B cell (primary cell): ENCODE measurements around the gene NTM. TPM values are rescaled to one million over a fixed set of nuclear protein-coding genes. Genes with fewer than 3 reads are reported as not detected.

Experiments used
- ATAC-seq: fragments of 200-7000 bp; cut with Tn5 transposase; one replicate; pipeline ENCODE4 v1.10.0; 2021; ENCODE audit warnings: low read depth, mild to moderate bottlenecking, moderate number of reproducible peaks, moderate library complexity
- CTCF ChIA-PET: fragments of 350-600 bp; sonication (Branson Sonifier 250); formaldehyde crosslinking; loops from one replicate; lab custom pipeline; 2021; ENCODE audit warnings: antibody characterized with exemption, inconsistent platforms; lab: Charles Lee
- POLR2A ChIA-PET: fragments of 350-600 bp; sonication (Branson Sonifier 250); formaldehyde crosslinking; loops from one replicate; lab custom pipeline; 2021; ENCODE audit warnings: antibody characterized with exemption; lab: Charles Lee
- DNase-seq: peaks from one replicate; pipeline ENCODE4 v3.0.0; 2013
- H2AFZ ChIP-seq: 2 replicates; pipeline ENCODE4 v1.6.1; 2012; ENCODE audit warnings: mild to moderate bottlenecking, low read depth, low read length; ENCODE audit not compliant: insufficient read depth, poor library complexity, severe bottlenecking
- H3K27ac ChIP-seq, 2 donors: 1 replicate in 1 of 2; 2 replicates in 1 of 2; pipeline ENCODE4 v1.5.1; 2012 to 2013; ENCODE audit warnings: low read length in 2 of 2, mild to moderate bottlenecking in 2 of 2, moderate library complexity in 1 of 2
- H3K27me3 ChIP-seq, 4 experiments: fragments of 200-600 bp in 1 of 4; sonication (generic) in 1 of 4; replicated peaks in 1 of 4; 1 replicate in 2 of 4; 2 replicates in 2 of 4; pipeline versions ENCODE4 v1.6.1 to v1.7.0; 2013 to 2016; ENCODE audit warnings: low read length in 3 of 4, mild to moderate bottlenecking in 2 of 4, mixed read lengths in 1 of 4, moderate library complexity in 1 of 4; ENCODE audit not compliant: insufficient read depth in 4 of 4, control insufficient read depth in 3 of 4; ENCODE audit errors: control extremely low read depth in 1 of 4
- H3K36me3 ChIP-seq, 2 experiments: replicated peaks in 1 of 2; 1 replicate in 1 of 2; 2 replicates in 1 of 2; pipeline versions ENCODE4 v1.6.1 to v1.7.1; 2013; ENCODE audit warnings: low read length in 1 of 2; ENCODE audit not compliant: insufficient read depth in 2 of 2, control insufficient read depth in 1 of 2; ENCODE audit errors: control extremely low read depth in 1 of 2, extremely low read depth in 1 of 2
- H3K4me1 ChIP-seq, 2 donors: fragments of 200-600 bp in 1 of 2; sonication (generic) in 1 of 2; 1 replicate in 1 of 2; 2 replicates in 1 of 2; pipeline versions ENCODE4 v1.5.1 to v1.6.1; 2013 to 2017; ENCODE audit warnings: low read length in 2 of 2; ENCODE audit not compliant: control insufficient read depth in 2 of 2, insufficient read depth in 2 of 2
- H3K4me2 ChIP-seq: replicated peaks from 2 replicates; pipeline ENCODE3; 2012; ENCODE audit warnings: mild to moderate bottlenecking, low read depth, low read length; ENCODE audit not compliant: poor library complexity, severe bottlenecking
- H3K4me3 ChIP-seq, 5 experiments: fragments of 200-600 bp in 1 of 5; sonication (generic) in 1 of 5; 1 replicate in 3 of 5; 2 replicates in 2 of 5; pipeline versions ENCODE4 v1.5.1 to v1.7.0; 2011 to 2016; ENCODE audit warnings: low read length in 4 of 5, mild to moderate bottlenecking in 4 of 5, low read depth in 2 of 5, control low read depth in 1 of 5, moderate library complexity in 1 of 5; ENCODE audit not compliant: insufficient read depth in 1 of 5; ENCODE audit errors: control extremely low read depth in 1 of 5, extremely low read depth in 1 of 5
- H3K79me2 ChIP-seq: fragments of 200-600 bp; sonication (generic); one replicate; pipeline ENCODE4 v1.6.0; 2016; ENCODE audit warnings: low read length; ENCODE audit not compliant: control insufficient read depth, insufficient read depth
- H3K9ac ChIP-seq: fragments of 200-600 bp; sonication (generic); 2 replicates; pipeline ENCODE4 v1.6.1; 2017; ENCODE audit warnings: mild to moderate bottlenecking, low read length, moderate library complexity
- H3K9me3 ChIP-seq, 3 donors: one replicate each; pipeline versions ENCODE4 v1.6.1 to v1.7.1; 2013; ENCODE audit warnings: low read length in 2 of 3; ENCODE audit not compliant: control insufficient read depth in 2 of 3, insufficient read depth in 1 of 3; ENCODE audit errors: control extremely low read depth in 1 of 3
- H4K20me1 ChIP-seq: 2 replicates; pipeline ENCODE4 v1.6.0; 2012; ENCODE audit warnings: mild to moderate bottlenecking, low read length; ENCODE audit not compliant: insufficient read depth, control insufficient read depth, poor library complexity, severe bottlenecking
- H3K27ac Mint-ChIP-seq: one replicate; pipeline ENCODE4 v1.8.0; 2021; ENCODE audit warnings: mixed read lengths
- H3K27me3 Mint-ChIP-seq: one replicate; pipeline ENCODE4 v1.8.0; 2021; ENCODE audit warnings: mixed read lengths
- H3K4me1 Mint-ChIP-seq: one replicate; pipeline ENCODE4 v1.8.0; 2021; ENCODE audit warnings: mixed read lengths
- H3K4me3 Mint-ChIP-seq: one replicate; pipeline ENCODE4 v1.8.0; 2021; ENCODE audit warnings: mixed read lengths
- H3K9me3 Mint-ChIP-seq: one replicate; pipeline ENCODE4 v1.8.0; 2022; ENCODE audit warnings: mixed read lengths; ENCODE audit not compliant: insufficient read depth
- EZH2 ChIP-seq: IDR thresholded peaks from 2 replicates; pipeline ENCODE4 v1.6.1; 2012; ENCODE audit warnings: borderline replicate concordance, low read depth, mild to moderate bottlenecking, moderate library complexity, low read length; ENCODE audit not compliant: insufficient read depth, poor library complexity, severe bottlenecking
- WGBS: methylation state at CpG from one replicate; pipeline ENCODE4 v1.1.5; 2013; ENCODE audit warnings: missing lambda C conversion rate; ENCODE audit not compliant: insufficient coverage; 5-methylcytosine and 5-hydroxymethylcytosine counted together
- intact Hi-C: fragments of 100-400 bp; cut with micrococcal nuclease; formaldehyde crosslinking; loops from one replicate; pipeline ENCODE4 v1.10.0; 2022
- polyA plus RNA-seq: library from polyadenylated mRNA; depleted of rRNA; stranded (reverse); fragments of >200 nt; gene quantifications from 2 replicates; pipeline ENCODE4 v1.2.3, GENCODE V29; 2012
- total RNA-seq, 2 donors: library from RNA; stranded (reverse); fragments of 120-200 nt in 1 of 2; gene quantifications; 1 replicate in 1 of 2; 2 replicates in 1 of 2; pipeline versions ENCODE4 v1.2.3 to v1.2.4, GENCODE V29; 2013 to 2022
- TF ChIP-seq, protein P1 (sequence below): fragments of 200-600 bp; IDR thresholded peaks from one replicate; pipeline ENCODE4 v1.8.0; 2022; ENCODE audit warnings: antibody characterized with exemption, mild to moderate bottlenecking

NTM gene
- total and polyA plus RNA-seq, 2 donors (not counting 1 experiment from before 2014, with no cell fraction given), result not detected

DNA sequence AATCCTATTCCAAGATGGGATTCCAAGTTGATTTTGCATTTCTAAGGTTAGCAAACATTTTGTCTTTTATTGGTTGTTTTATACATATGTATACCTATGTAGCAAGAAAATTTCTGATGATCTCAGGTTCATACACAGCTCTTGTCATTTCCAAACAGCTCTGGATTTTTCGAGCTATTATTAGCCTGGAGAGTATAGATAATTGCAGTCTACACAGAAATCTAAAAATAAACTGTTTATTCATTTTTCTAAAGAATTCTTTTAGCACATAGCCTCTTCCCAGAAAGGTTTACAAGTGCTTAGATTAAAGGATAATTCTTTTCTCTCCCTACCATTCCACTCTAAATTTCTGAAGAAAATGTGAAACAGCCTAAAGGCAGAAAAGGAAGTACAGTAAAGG is 705.0 kb downstream of the NTM start:
- intact Hi-C loops, result no loop called here
- Mint-ChIP-seq H3K4me1 (no peaks in the 10 kb centered on the region), H3K4me3 (no peak overlapping the region), H3K27ac (no peak overlapping the region), H3K27me3 (no peaks in the 10 kb centered on the region), H3K9me3 (peaks cover 8% of the 10 kb centered on the region)
- Histone ChIP-seq H3K4me1 (no peaks in the 10 kb centered on the region), H3K9me3 (peaks cover 0 to 5% (median 0%) of the 10 kb centered on the region in 3 donors), H3K9ac (no peak overlapping the region), H4K20me1 (no peaks in the 10 kb centered on the region), H3K4me2 (no peak overlapping the region), H3K4me3 (no peak overlapping the region), H2AFZ (no peak overlapping the region), H3K36me3 (no peaks in the 10 kb centered on the region), H3K27me3 (no peaks in the 10 kb centered on the region), H3K27ac (no peak overlapping the region), H3K79me2 (no peaks in the 10 kb centered on the region)
- no CpG with 5 or more reads among the region's 1 CpG for WGBS
- TF ChIP-seq, protein P1, sequence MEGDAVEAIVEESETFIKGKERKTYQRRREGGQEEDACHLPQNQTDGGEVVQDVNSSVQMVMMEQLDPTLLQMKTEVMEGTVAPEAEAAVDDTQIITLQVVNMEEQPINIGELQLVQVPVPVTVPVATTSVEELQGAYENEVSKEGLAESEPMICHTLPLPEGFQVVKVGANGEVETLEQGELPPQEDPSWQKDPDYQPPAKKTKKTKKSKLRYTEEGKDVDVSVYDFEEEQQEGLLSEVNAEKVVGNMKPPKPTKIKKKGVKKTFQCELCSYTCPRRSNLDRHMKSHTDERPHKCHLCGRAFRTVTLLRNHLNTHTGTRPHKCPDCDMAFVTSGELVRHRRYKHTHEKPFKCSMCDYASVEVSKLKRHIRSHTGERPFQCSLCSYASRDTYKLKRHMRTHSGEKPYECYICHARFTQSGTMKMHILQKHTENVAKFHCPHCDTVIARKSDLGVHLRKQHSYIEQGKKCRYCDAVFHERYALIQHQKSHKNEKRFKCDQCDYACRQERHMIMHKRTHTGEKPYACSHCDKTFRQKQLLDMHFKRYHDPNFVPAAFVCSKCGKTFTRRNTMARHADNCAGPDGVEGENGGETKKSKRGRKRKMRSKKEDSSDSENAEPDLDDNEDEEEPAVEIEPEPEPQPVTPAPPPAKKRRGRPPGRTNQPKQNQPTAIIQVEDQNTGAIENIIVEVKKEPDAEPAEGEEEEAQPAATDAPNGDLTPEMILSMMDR, result no peak
- no peak for TF ChIP-seq EZH2
- ChIA-PET CTCF (no interaction called here), POLR2A (no interaction called here)
- DNase-seq, result no peak
- ATAC-seq, result no peak

DNA sequence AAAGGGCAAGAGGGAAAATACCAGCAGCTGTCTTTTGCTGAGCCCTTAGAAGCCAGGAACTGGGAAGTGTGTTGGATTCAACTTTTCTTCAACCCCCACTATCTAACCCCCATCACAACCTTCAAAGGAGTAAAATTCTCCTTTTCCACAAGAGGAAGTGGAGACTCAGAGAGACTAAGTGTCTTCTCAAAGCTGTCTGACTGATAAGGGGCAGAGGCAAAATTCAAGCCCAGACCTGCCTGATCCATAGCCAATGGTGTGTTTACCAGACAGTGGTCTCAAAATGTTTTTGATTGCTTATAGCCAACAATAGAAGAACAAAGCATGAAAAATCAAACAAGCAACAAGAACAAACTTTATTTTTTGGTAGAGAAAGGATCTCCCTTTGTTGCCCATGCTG is 707.0 kb downstream of the NTM start:
- intact Hi-C loops, result no loop called here
- ChIA-PET CTCF (no interaction called here), POLR2A (no interaction called here)
- no peaks in the 10 kb centered on the region for H3K4me1 Mint-ChIP-seq
- H4K20me1 ChIP-seq, result no peaks in the 10 kb centered on the region
- no peaks in the 10 kb centered on the region for H3K36me3 ChIP-seq
- H3K79me2 ChIP-seq, result no peaks in the 10 kb centered on the region
- no peak overlapping the region for H3K9ac ChIP-seq
- ATAC-seq, result no peak
- TF ChIP-seq EZH2, result no peak
- TF ChIP-seq, protein P1, result no peak
- H3K4me2 ChIP-seq, result no peak overlapping the region
- no peak overlapping the region for H3K4me3 Mint-ChIP-seq
- H3K9me3 ChIP-seq, result peaks cover 0 to 8% (median 0%) of the 10 kb centered on the region in 3 donors
- H3K27ac Mint-ChIP-seq, result no peak overlapping the region
- no peak overlapping the region for H3K4me3 ChIP-seq
- no peak for DNase-seq
- no peaks in the 10 kb centered on the region for H3K27me3 ChIP-seq
- no peaks in the 10 kb centered on the region for H3K4me1 ChIP-seq
- no peaks in the 10 kb centered on the region for H3K27me3 Mint-ChIP-seq
- H2AFZ ChIP-seq, result no peak overlapping the region
- no peak overlapping the region for H3K27ac ChIP-seq
- peaks cover 2% of the 10 kb centered on the region for H3K9me3 Mint-ChIP-seq
